ENCODE data around the gene GHR.

GHR gene

GRCh38 chr5:42547894-42548293, 124.7 kb downstream of the GHR start:
- TF ChIP-seq CTCF (IDR thresholded peaks at IDR 0.05; ENCODE audit: low read depth, low read length): no peak
- DNase-seq (ENCODE audit: extremely low read depth, low read depth): no peak

- TF ChIP-seq CTCF (IDR thresholded peaks at IDR 0.05; ENCODE audit: low read depth, low read length): no peak
- DNase-seq (ENCODE audit: extremely low read depth, low read depth): no peak
These were observed 129.4 kb downstream of the GHR start for GRCh38 chr5:42552597-42552996.

GRCh38 chr5:42553461-42553860, 130.2 kb downstream of the GHR start:
- TF ChIP-seq CTCF (IDR thresholded peaks at IDR 0.05; ENCODE audit: low read depth, low read length): no peak

GRCh38 chr5:42555010-42555409, 131.8 kb downstream of the GHR start:
- no peak for TF ChIP-seq CTCF (IDR thresholded peaks at IDR 0.05; ENCODE audit: low read depth, low read length)
- DNase-seq (ENCODE audit: extremely low read depth, low read depth): no peak

More at GRCh38 chr5:42553461-42553860, 130.2 kb downstream of the GHR start:
- no peak for DNase-seq (ENCODE audit: extremely low read depth, low read depth)

- TF ChIP-seq CTCF (IDR thresholded peaks at IDR 0.05; ENCODE audit: low read depth, low read length): no peak
- no peak for DNase-seq (ENCODE audit: extremely low read depth, low read depth)
These were observed 132.6 kb downstream of the GHR start for GRCh38 chr5:42555797-42556196.

GRCh38 chr5:42557689-42558088, 134.4 kb downstream of the GHR start:
- TF ChIP-seq CTCF (IDR thresholded peaks at IDR 0.05; ENCODE audit: low read depth, low read length): no peak
- no peak for DNase-seq (ENCODE audit: extremely low read depth, low read depth)

GRCh38 chr5:42561656-42562055, 138.4 kb downstream of the GHR start:
- TF ChIP-seq CTCF (IDR thresholded peaks at IDR 0.05; ENCODE audit: low read depth, low read length): no peak
- no peak for DNase-seq (ENCODE audit: extremely low read depth, low read depth)

Data from AG09319 (cell line).